Subcutaneous adipose tissue (tissue), 4 donors: Measurements from ENCODE around the gene PSME2. TPM values are rescaled to one million over a fixed set of nuclear protein-coding genes. Genes with fewer than 3 reads are reported as not detected.

Experiments used
- CTCF ChIP-seq: fragments of 450-650 bp; IDR thresholded peaks from one replicate; pipeline ENCODE4 v1.5.1; 2016; ENCODE audit warnings: low read depth, mild to moderate bottlenecking, control low read depth, antibody characterized with exemption, moderate library complexity
- total RNA-seq, 4 donors: library from RNA; depleted of rRNA; stranded (reverse); fragments of >200 nt; gene quantifications; one replicate each; pipeline ENCODE4 v1.1.0, GENCODE V29; 2016

The PSME2 gene
- total RNA-seq, 4 donors from 2014 or later = 34.5 to 42.8 (median 39.5) TPM

GRCh38 chr14:24121210-24121609, 25.2 kb downstream of the PSME2 start:
- TF ChIP-seq CTCF = no peak

- TF ChIP-seq CTCF = no peak
Observed at GRCh38 chr14:24119691-24120090, 26.7 kb downstream of the PSME2 start.

- no peak for TF ChIP-seq CTCF
Observed at GRCh38 chr14:24117179-24117578, 29.2 kb downstream of the PSME2 start.

GRCh38 chr14:24116128-24116814, 30.1 kb downstream of the PSME2 start:
- no peak for TF ChIP-seq CTCF

GRCh38 chr14:24115422-24116127, 30.8 kb downstream of the PSME2 start:
- no peak for TF ChIP-seq CTCF

- TF ChIP-seq CTCF = no peak
Observed at GRCh38 chr14:24114532-24115421, 31.6 kb downstream of the PSME2 start, which contains the start of the genes DCAF11 and NRL. Gene DCAF11 (plus strand): TSS chr14:24114777. CDS start chr14:24115595, 818 bp downstream. Gene NRL (minus strand): TSS chr14:24114949. CDS start chr14:24082848, 32,101 bp downstream.
